Measurements from ENCODE around the gene TRIM58.

Gene TRIM58

DNA sequence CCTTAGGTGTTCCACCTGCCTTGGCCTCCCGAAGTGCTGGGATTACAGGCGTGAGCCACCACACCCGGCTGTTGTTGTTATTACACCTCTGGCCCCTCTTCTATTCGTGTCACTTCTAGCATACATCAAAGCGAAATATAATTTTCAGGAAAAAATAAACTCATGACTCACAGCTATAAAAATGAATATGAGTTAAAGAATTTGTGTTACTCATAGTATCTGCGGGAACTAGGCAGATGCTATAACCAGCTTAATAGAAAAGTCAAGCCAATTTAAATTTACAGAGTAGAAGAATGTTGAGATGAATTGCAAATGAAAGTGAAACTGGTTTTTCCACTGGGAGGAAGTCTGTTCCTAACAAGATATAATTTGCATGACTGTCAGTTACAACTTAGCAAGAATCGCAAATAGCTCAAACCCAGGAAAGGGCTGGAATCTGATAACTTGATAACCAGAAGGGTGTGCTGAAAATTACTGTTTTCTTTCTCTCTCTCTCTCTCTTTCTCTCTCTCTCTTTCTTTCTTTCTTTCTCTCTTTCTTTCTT lies 49.6 kb downstream of the TRIM58 start:
- no peak for DNase-seq (ENCODE audit: low spot score)
- TF ChIP-seq, protein P1, sequence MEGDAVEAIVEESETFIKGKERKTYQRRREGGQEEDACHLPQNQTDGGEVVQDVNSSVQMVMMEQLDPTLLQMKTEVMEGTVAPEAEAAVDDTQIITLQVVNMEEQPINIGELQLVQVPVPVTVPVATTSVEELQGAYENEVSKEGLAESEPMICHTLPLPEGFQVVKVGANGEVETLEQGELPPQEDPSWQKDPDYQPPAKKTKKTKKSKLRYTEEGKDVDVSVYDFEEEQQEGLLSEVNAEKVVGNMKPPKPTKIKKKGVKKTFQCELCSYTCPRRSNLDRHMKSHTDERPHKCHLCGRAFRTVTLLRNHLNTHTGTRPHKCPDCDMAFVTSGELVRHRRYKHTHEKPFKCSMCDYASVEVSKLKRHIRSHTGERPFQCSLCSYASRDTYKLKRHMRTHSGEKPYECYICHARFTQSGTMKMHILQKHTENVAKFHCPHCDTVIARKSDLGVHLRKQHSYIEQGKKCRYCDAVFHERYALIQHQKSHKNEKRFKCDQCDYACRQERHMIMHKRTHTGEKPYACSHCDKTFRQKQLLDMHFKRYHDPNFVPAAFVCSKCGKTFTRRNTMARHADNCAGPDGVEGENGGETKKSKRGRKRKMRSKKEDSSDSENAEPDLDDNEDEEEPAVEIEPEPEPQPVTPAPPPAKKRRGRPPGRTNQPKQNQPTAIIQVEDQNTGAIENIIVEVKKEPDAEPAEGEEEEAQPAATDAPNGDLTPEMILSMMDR (IDR thresholded peaks at IDR 0.05; ENCODE audit: extremely low read depth, missing control alignments), result no peak

DNA sequence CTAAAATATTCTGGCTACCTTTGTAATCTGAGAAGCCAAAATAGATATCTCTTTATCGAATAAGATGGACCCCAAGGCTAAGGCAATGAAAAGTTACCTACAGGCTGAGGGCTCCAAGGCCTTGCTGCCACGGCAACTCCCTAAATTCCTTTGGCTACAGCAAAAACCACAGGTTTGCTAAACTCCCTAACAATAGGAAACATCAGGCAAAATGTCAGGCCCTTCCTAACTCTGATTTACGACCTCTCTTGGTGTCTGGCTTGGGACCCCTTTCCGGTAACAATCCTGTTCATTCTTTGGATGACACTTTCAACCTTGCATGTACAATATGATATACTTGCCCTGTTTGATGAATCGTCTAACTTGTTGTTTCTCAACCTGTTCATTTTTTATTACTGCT lies 51.8 kb downstream of the TRIM58 start:
- TF ChIP-seq, protein P1 (IDR thresholded peaks at IDR 0.05; ENCODE audit: extremely low read depth, missing control alignments), result no peak
- no peak for DNase-seq (ENCODE audit: low spot score)

DNA sequence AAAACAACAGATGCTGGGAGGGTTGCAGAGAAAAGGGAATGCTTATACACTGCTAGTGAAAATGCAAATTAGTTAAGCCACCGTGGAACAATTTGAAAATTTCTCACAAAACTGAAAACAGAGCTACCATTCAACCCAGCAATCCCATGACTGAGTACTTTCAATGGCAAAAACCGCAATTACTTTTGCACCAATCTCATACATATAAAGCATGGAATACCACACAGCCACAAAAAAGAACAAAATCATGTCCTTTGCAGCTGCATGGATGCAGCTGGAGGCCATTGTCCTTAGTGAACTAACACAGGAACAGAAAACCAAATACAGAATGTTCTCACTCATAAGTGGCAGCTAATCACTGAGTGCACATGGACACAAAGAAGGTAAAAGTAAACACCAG lies 56.8 kb downstream of the TRIM58 start:
- TF ChIP-seq, protein P1 (IDR thresholded peaks at IDR 0.05; ENCODE audit: extremely low read depth, missing control alignments), result no peak

DNA sequence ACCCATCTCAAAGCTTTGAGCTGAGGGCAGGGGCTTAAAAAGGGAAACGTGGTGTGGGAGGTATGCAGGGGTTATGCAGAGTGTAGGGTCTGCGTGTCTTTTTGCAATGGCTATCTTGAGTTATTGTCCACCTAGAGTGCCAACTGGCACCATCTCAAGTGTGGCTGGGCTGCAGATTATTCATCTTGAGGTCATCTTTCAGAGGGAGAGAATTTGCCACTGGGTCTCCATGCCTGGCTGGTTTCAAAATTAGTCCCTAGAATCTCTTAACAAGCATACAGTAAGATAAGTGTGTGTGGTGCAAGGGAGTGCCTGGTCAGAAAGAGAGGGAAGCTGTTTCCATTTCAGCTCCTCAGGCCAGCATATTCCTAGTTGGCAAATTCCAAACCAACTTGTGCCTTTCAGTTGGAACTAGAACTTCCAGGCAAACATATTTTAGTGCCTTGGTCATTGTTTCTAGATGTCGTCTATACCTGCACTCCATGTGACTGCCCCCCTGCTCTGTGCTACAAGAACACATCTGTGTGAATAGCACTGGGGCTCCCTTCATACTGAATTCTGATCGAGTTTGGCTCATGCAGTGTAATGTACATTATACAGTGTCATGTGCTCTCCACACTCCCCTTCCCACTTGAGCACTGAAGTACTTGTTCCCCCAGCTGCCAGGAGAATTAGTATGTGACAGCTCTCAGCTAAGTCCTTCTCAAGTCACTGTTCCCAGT lies 58.1 kb downstream of the TRIM58 start:
- TF ChIP-seq, protein P1 (IDR thresholded peaks at IDR 0.05; ENCODE audit: extremely low read depth, missing control alignments), result no peak
- no peak for DNase-seq (ENCODE audit: low spot score)

More for the DNA sequence above, 56.8 kb downstream of the TRIM58 start:
- no peak for DNase-seq (ENCODE audit: low spot score)

DNA sequence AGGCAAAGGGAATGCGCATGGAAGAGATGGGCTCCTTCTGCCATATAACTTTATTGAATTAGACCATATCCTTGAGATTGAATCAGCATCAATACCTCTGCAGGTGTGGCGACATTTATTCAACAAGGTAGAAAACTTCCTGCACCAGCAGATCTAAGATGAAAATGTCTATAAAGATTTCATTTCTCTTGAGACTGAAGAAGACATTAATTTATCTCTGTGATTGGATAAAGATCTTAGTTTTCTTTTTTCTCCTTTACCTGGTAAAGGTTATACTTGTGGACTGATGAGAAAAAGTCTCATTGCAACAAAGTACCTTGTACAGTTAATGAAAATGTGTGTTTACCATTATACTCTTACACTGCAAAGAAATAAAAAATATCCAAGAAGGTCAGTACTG lies 63.0 kb downstream of the TRIM58 start, which contains the start of gene OR2T8:
Gene OR2T8, plus strand, starts transcription at position 301 of the 400 bp plus-strand sequence. CDS start 766 bp downstream, outside the sequence.
- no peak for DNase-seq (ENCODE audit: low spot score)
- TF ChIP-seq, protein P1 (IDR thresholded peaks at IDR 0.05; ENCODE audit: extremely low read depth, missing control alignments), result no peak

DNA sequence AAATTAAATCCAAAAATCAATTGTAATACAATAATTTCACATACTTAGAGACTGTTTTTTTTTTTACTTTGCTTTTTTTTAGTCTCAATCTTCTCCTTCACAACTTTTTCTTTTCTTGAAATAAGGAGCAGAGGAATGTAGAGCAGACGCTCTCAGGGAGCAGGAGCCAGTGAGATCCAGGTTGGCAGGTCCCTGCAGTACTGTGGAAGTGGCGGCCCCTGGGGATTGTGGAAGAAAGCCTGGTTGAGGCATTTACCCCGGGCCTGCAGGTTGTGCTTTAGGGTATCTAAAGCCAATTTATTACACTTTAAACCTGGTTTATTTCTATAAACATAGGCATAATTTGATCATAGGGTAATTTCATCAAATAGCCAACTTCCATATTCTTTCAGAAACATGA lies 67.0 kb downstream of the TRIM58 start:
- no peak for DNase-seq (ENCODE audit: low spot score)
- TF ChIP-seq, protein P1 (IDR thresholded peaks at IDR 0.05; ENCODE audit: extremely low read depth, missing control alignments), result no peak

DNA sequence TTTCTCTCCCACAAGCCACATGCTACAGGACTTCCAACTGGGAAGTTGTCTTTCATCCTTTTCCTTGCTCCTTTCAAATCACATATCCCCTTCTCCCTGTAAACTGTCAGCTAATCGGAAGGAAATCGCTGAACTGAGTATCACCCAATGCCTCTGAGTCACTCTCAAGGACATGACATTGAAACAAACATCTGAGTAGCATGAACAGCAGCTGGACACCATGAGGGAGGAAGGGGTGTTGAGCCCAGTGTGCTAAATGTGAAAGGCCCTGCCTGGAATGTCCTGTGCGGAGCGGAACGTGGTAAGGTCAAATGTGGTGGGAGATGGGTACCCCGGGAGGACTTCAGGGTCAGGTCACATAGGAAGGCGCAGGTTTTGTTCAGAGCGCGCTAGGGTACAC lies 67.9 kb downstream of the TRIM58 start, which contains the start of gene OR2AJ1:
Gene OR2AJ1, plus strand, starts transcription at position 22 of the 400 bp plus-strand sequence. CDS start 8,880 bp downstream, outside the sequence.
- TF ChIP-seq, protein P1 (IDR thresholded peaks at IDR 0.05; ENCODE audit: extremely low read depth, missing control alignments), result no peak

More for the DNA sequence above, 67.9 kb downstream of the TRIM58 start, which contains the start of gene OR2AJ1:
- no peak for DNase-seq (ENCODE audit: low spot score)

Measured in GM20000 (cell line).